HEK293 (cell line): ENCODE results near the gene BCL6.

ENCODE experiments used
- CTCF ChIA-PET: fragments of 350-600 bp; formaldehyde crosslinking; extraction: SDS; loops from one replicate; lab custom pipeline; 2021; ENCODE audit warnings: antibody characterized with exemption; lab: Yijun Ruan, JAX
- POLR2A ChIA-PET: fragments of 300-600 bp; formaldehyde crosslinking; extraction: SDS; loops from one replicate; lab custom pipeline; 2020; ENCODE audit warnings: antibody characterized with exemption, inconsistent platforms; lab: Yijun Ruan, JAX
- H3K27ac ChIP-seq: fragments of 200-500 bp; sonication (Bioruptor generic); 2 replicates; pipeline ENCODE4 v1.5.1; 2014; ENCODE audit warnings: low read depth, low read length, control low read depth, inconsistent platforms; ENCODE audit errors: extremely low read depth
- H3K36me3 ChIP-seq, 2 experiments: fragments of 200-500 bp in 1 of 2; sonication (Bioruptor generic) in 1 of 2; 1 replicate in 1 of 2; 2 replicates in 1 of 2; pipeline ENCODE4 v1.5.1; 2014 to 2017; ENCODE audit warnings: inconsistent platforms in 2 of 2, low read length in 2 of 2; ENCODE audit not compliant: control insufficient read depth in 2 of 2, insufficient read depth in 1 of 2
- H3K4me1 ChIP-seq: fragments of 200-500 bp; sonication (Bioruptor generic); 2 replicates; pipeline ENCODE4 v1.5.1; 2014; ENCODE audit warnings: mild to moderate bottlenecking, low read length, inconsistent platforms; ENCODE audit not compliant: control insufficient read depth, insufficient read depth
- H3K4me3 ChIP-seq: 2 replicates; pipeline ENCODE4 v1.5.1; 2011; ENCODE audit warnings: low read depth, mild to moderate bottlenecking, control low read depth, low read length, moderate library complexity
- H3K9me3 ChIP-seq: fragments of 200-500 bp; sonication (Bioruptor generic); 2 replicates; pipeline ENCODE4 v1.5.1; 2014; ENCODE audit warnings: low read depth, low read length, inconsistent platforms; ENCODE audit not compliant: control insufficient read depth, insufficient read depth
- GLIS2 ChIP-seq: fragments of 450-650 bp; formaldehyde crosslinking; IDR thresholded peaks from 2 replicates; pipeline ENCODE4 v1.5.1; 2016; ENCODE audit warnings: missing biosample characterization, missing genetic modification characterization
- HOXA7 ChIP-seq: sonication (generic); formaldehyde crosslinking; IDR thresholded peaks from 2 replicates; pipeline ENCODE4 v1.8.1; 2022; ENCODE audit warnings: missing genetic modification reagents, borderline replicate concordance
- HOXD13 ChIP-seq: sonication (generic); formaldehyde crosslinking; IDR thresholded peaks from 2 replicates; pipeline ENCODE4 v1.8.0; 2022; ENCODE audit warnings: missing genetic modification reagents, borderline replicate concordance
- KLF1 ChIP-seq: fragments of 450-650 bp; formaldehyde crosslinking; IDR thresholded peaks from 2 replicates; pipeline ENCODE4 v1.5.1; 2016; ENCODE audit warnings: missing biosample characterization, missing genetic modification characterization
- PRDM2 ChIP-seq: fragments of 450-650 bp; formaldehyde crosslinking; IDR thresholded peaks from 2 replicates; pipeline ENCODE4 v1.5.1; 2016; ENCODE audit warnings: missing biosample characterization, missing genetic modification characterization, borderline replicate concordance
- REST ChIP-seq: fragments of 450-650 bp; formaldehyde crosslinking; IDR thresholded peaks from 2 replicates; pipeline ENCODE4 v1.5.1; 2016; ENCODE audit warnings: missing biosample characterization, missing genetic modification characterization
- SP2 ChIP-seq: fragments of 450-650 bp; formaldehyde crosslinking; IDR thresholded peaks from 2 replicates; pipeline ENCODE4 v1.5.1; 2016; ENCODE audit warnings: missing biosample characterization, missing genetic modification characterization
- ZBTB11 ChIP-seq: fragments of 450-650 bp; formaldehyde crosslinking; conservative IDR thresholded peaks from 2 replicates; pipeline ENCODE4 v1.5.1; 2016; ENCODE audit warnings: low read depth, missing biosample characterization, missing genetic modification characterization
- ZBTB21 ChIP-seq: fragments of 450-650 bp; formaldehyde crosslinking; IDR thresholded peaks from 2 replicates; pipeline ENCODE4 v1.5.1; 2017; ENCODE audit warnings: missing biosample characterization, missing genetic modification characterization
- ZEB2 ChIP-seq: fragments of 450-650 bp; formaldehyde crosslinking; IDR thresholded peaks from 2 replicates; pipeline ENCODE4 v1.5.1; 2016; ENCODE audit warnings: missing biosample characterization, missing genetic modification characterization
- ZIC2 ChIP-seq: fragments of 450-650 bp; formaldehyde crosslinking; IDR thresholded peaks from 2 replicates; pipeline ENCODE4 v1.5.1; 2016; ENCODE audit warnings: missing biosample characterization, missing genetic modification characterization
- ZNF114 ChIP-seq: fragments of 450-650 bp; formaldehyde crosslinking; IDR thresholded peaks from 2 replicates; pipeline ENCODE4 v1.5.0; 2017; ENCODE audit warnings: missing biosample characterization, missing genetic modification characterization
- ZNF140 ChIP-seq: fragments of 450-650 bp; formaldehyde crosslinking; IDR thresholded peaks from 2 replicates; pipeline ENCODE4 v1.5.1; 2016; ENCODE audit warnings: missing biosample characterization, missing genetic modification characterization
- ZNF223 ChIP-seq: fragments of 450-650 bp; formaldehyde crosslinking; IDR thresholded peaks from 2 replicates; pipeline ENCODE4 v1.5.1; 2016; ENCODE audit warnings: missing biosample characterization, missing genetic modification characterization
- ZNF302 ChIP-seq: fragments of 450-650 bp; formaldehyde crosslinking; IDR thresholded peaks from 2 replicates; pipeline ENCODE4 v1.5.1; 2016; ENCODE audit warnings: missing biosample characterization, missing genetic modification characterization, low read depth
- ZNF335 ChIP-seq: fragments of 450-650 bp; formaldehyde crosslinking; conservative IDR thresholded peaks from 2 replicates; pipeline ENCODE4 v1.5.1; 2016; ENCODE audit warnings: missing biosample characterization, missing genetic modification characterization
- ZNF391 ChIP-seq: fragments of 450-650 bp; formaldehyde crosslinking; IDR thresholded peaks from 2 replicates; pipeline ENCODE4 v1.5.1; 2016; ENCODE audit warnings: low read depth, missing biosample characterization, missing genetic modification characterization, borderline replicate concordance
- ZNF416 ChIP-seq: fragments of 450-650 bp; formaldehyde crosslinking; IDR thresholded peaks from 2 replicates; pipeline ENCODE4 v1.5.1; 2016; ENCODE audit warnings: missing biosample characterization, missing genetic modification characterization
- ZNF426 ChIP-seq: fragments of 450-650 bp; formaldehyde crosslinking; IDR thresholded peaks from 2 replicates; pipeline ENCODE4 v1.5.1; 2017; ENCODE audit warnings: missing biosample characterization, missing genetic modification characterization, mild to moderate bottlenecking, inconsistent platforms, moderate library complexity
- ZNF658 ChIP-seq: fragments of 450-650 bp; formaldehyde crosslinking; IDR thresholded peaks from 2 replicates; pipeline ENCODE4; 2016; ENCODE audit warnings: missing biosample characterization, missing genetic modification characterization
- ZNF660 ChIP-seq: fragments of 450-650 bp; IDR thresholded peaks from 2 replicates; pipeline ENCODE4 v1.5.1; 2018; ENCODE audit warnings: missing biosample characterization, mild to moderate bottlenecking, missing genetic modification characterization
- ZNF792 ChIP-seq: fragments of 450-650 bp; formaldehyde crosslinking; IDR thresholded peaks from 2 replicates; pipeline ENCODE4 v1.5.1; 2016; ENCODE audit warnings: missing biosample characterization, missing genetic modification characterization
- ZNF843 ChIP-seq: fragments of 450-650 bp; formaldehyde crosslinking; IDR thresholded peaks from 2 replicates; pipeline ENCODE4 v1.5.1; 2016; ENCODE audit warnings: missing biosample characterization, missing genetic modification characterization

Gene BCL6

GRCh38 chr3:187694801-187695200 lies 50.5 kb downstream of the BCL6 start:
- ChIA-PET POLR2A (no interaction called here), CTCF (interaction anchor here (1.4 kb wide), 1 partner anchor 20 kb away, joined by 3 read pairs; no protein-coding TSS in a partner anchor)
- Histone ChIP-seq H3K27ac (no peak overlapping the region), H3K4me1 (no peaks in the 10 kb centered on the region), H3K9me3 (no peaks in the 10 kb centered on the region)
- TF ChIP-seq ZNF660 (no peak), ZNF335 (tag by site-specific recombination) (no peak), ZBTB21 (tag by site-specific recombination) (no peak), ZIC2 (no peak), ZNF426 (tag by site-specific recombination) (no peak), ZNF792 (tag by site-specific recombination) (no peak), ZNF302 (tag by site-specific recombination) (no peak), ZNF843 (no peak), ZNF223 (tag by site-specific recombination) (no peak), HOXA7 (CRISPR knock-in tag) (no peak), GLIS2 (tag by site-specific recombination) (no peak)
- TF ChIP-seq, all 188 proteins: peak for 0
- no peak overlapping the region for H3K4me3 ChIP-seq
- H3K36me3 ChIP-seq, result no peaks in the 10 kb centered on the region

GRCh38 chr3:187693431-187693830 lies 51.8 kb downstream of the BCL6 start:
- no peaks in the 10 kb centered on the region for H3K9me3 ChIP-seq
- POLR2A ChIA-PET, result no interaction called here
- H3K4me1 ChIP-seq, result no peaks in the 10 kb centered on the region
- CTCF ChIA-PET, result interaction anchor here (0.7 to 1.4 kb wide), 4 partner anchors 14 to 492 kb away, joined by 3 to 7 read pairs (median 4); no protein-coding TSS in a partner anchor
- no peak overlapping the region for H3K27ac ChIP-seq
- H3K4me3 ChIP-seq, result no peak overlapping the region
- no peaks in the 10 kb centered on the region for H3K36me3 ChIP-seq
- no peak for TF ChIP-seq ZNF391 (tag by site-specific recombination)
- no peak for TF ChIP-seq SP2
- no peak for TF ChIP-seq ZNF416 (tag by site-specific recombination)
- TF ChIP-seq ZBTB11 (tag by site-specific recombination), result no peak
- no peak for TF ChIP-seq ZNF660
- no peak for TF ChIP-seq ZEB2
- no peak for TF ChIP-seq KLF1
- no peak for TF ChIP-seq ZIC2
- TF ChIP-seq ZNF114, result no peak
- TF ChIP-seq ZNF658 (tag by site-specific recombination), result no peak
- TF ChIP-seq HOXD13 (CRISPR knock-in tag), result no peak
- no peak for TF ChIP-seq PRDM2 (tag by site-specific recombination)
- TF ChIP-seq HOXA7 (CRISPR knock-in tag), result no peak
- TF ChIP-seq REST (tag by site-specific recombination), result no peak
- no peak for TF ChIP-seq ZNF140 (tag by site-specific recombination)
